WTC11 (cell line): ENCODE results near the gene ANO4.

ENCODE experiments used
- ARID4B ChIP-seq: sonication (generic); formaldehyde crosslinking; IDR thresholded peaks from 2 replicates; pipeline ENCODE4 v1.8.0; 2023; ENCODE audit warnings: missing genetic modification reagents, mild to moderate bottlenecking, borderline replicate concordance
- CREM ChIP-seq: sonication (generic); formaldehyde crosslinking; IDR thresholded peaks from 2 replicates; pipeline ENCODE4 v1.8.1; 2022; ENCODE audit warnings: mild to moderate bottlenecking, missing genetic modification reagents, moderate library complexity
- CTCF ChIP-seq: fragments of 200-600 bp; IDR thresholded peaks from 2 replicates; pipeline ENCODE4 v1.8.0; 2022; ENCODE audit warnings: antibody characterized with exemption
- NR1H2 ChIP-seq: sonication (generic); formaldehyde crosslinking; IDR thresholded peaks from 2 replicates; pipeline ENCODE4 v1.9.0; 2021; ENCODE audit warnings: mild to moderate bottlenecking, moderate library complexity, missing genetic modification reagents

DNA sequence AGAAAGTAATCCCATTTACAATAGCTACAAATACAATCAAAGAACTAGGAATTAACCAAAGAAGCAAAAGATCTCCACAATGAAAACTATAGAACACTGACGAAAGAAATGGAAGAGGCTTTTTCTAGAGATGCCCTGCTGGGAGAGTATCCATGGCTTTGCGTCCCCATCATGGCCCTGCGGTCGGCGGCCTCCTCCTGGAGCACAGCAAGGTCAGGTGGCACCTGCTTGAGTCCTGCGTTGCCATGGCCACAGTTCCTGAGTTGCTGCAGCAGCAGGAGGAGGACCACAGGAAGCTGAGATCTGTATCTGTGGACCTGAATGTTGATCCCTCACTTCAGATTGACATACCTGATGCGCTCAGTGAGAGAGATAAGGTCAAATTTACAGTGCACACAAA is 271.9 kb downstream of the ANO4 start:
- TF ChIP-seq CTCF = no peak
- no peak for TF ChIP-seq NR1H2 (CRISPR knock-in tag)
- TF ChIP-seq ARID4B (CRISPR knock-in tag) = no peak
- TF ChIP-seq CREM (CRISPR knock-in tag) = no peak
